Colon (tissue), 2 donors: Measurements from ENCODE around the gene OR52E1.
"Not testable (repeated sequence)": the region's sequence is repeated elsewhere in the genome, so short reads cannot be mapped to it uniquely, and the experiment has no call there.

ENCODE experiments used
- FAIRE-seq: peaks from 2 replicates; lab custom pipeline; 2012; peaks lifted over from hg19 to GRCh38; lab: Jason Lieb, UNC
- donor health status: control.
- donor health status: control.

The OR52E1 gene

GRCh38 chr11:5069272-5069671 is at the start of gene OR52E1:
Gene OR52E1, plus strand, starts transcription at chr11:5069572.
- FAIRE-seq = no peak

GRCh38 chr11:5021996-5022395 is 47.4 kb upstream of the OR52E1 start:
- FAIRE-seq = no peak

- no peak for FAIRE-seq
These were observed 32.7 kb upstream of the OR52E1 start for GRCh38 chr11:5036669-5037068.

- FAIRE-seq = no peak
These were observed 31.4 kb upstream of the OR52E1 start for GRCh38 chr11:5037926-5038325.

- no peak for FAIRE-seq
These were observed 31.0 kb upstream of the OR52E1 start for GRCh38 chr11:5038341-5038740.

- FAIRE-seq = no peak
These were observed 28.5 kb upstream of the OR52E1 start for GRCh38 chr11:5040876-5041275.

- no peak for FAIRE-seq
These were observed 27.3 kb upstream of the OR52E1 start for GRCh38 chr11:5042091-5042490.

- no peak for FAIRE-seq
These were observed 26.0 kb upstream of the OR52E1 start for GRCh38 chr11:5043380-5043779.

GRCh38 chr11:5046226-5046625 is 23.1 kb upstream of the OR52E1 start, which contains the start of gene OR52J3:
Gene OR52J3, plus strand, starts transcription at chr11:5046526. Its CDS starts 0 bp downstream, at chr11:5046526.
- no peak for FAIRE-seq

- no peak for FAIRE-seq
These were observed 22.5 kb upstream of the OR52E1 start for GRCh38 chr11:5046754-5047330.

- not testable (repeated sequence) for FAIRE-seq
These were observed 10.7 kb upstream of the OR52E1 start for GRCh38 chr11:5058679-5059078.

- FAIRE-seq = no peak
These were observed 10.0 kb upstream of the OR52E1 start, which contains the start of gene OR52E2 for GRCh38 chr11:5059391-5059790. Gene OR52E2, minus strand, starts transcription at chr11:5059627. Its CDS starts 0 bp downstream, at chr11:5059627.

- FAIRE-seq = no peak
These were observed 4.3 kb upstream of the OR52E1 start for GRCh38 chr11:5065027-5065426.

GRCh38 chr11:5071799-5072198 is 2.4 kb downstream of the OR52E1 start:
- no peak for FAIRE-seq

- FAIRE-seq = no peak
These were observed 12.0 kb downstream of the OR52E1 start for GRCh38 chr11:5081405-5081804.

- FAIRE-seq = no peak
These were observed 14.2 kb downstream of the OR52E1 start for GRCh38 chr11:5083602-5084001.

- FAIRE-seq = no peak
These were observed 19.2 kb downstream of the OR52E1 start for GRCh38 chr11:5088556-5088955.

- no peak for FAIRE-seq
These were observed 21.3 kb downstream of the OR52E1 start for GRCh38 chr11:5090668-5091067.

GRCh38 chr11:5092821-5093585 is 23.6 kb downstream of the OR52E1 start:
- FAIRE-seq = no peak

GRCh38 chr11:5096011-5096410 is 26.6 kb downstream of the OR52E1 start:
- no peak for FAIRE-seq

GRCh38 chr11:5102246-5102645 is 32.9 kb downstream of the OR52E1 start:
- FAIRE-seq = no peak

GRCh38 chr11:5103066-5103465 is 33.7 kb downstream of the OR52E1 start:
- FAIRE-seq = no peak

- FAIRE-seq = no peak
These were observed 37.9 kb downstream of the OR52E1 start for GRCh38 chr11:5107285-5107684.

GRCh38 chr11:5115339-5115738 is 46.0 kb downstream of the OR52E1 start:
- no peak for FAIRE-seq
